NT2/D1 (cell line): ENCODE data around the gene KLHL29.

ENCODE experiments used
- SUZ12 ChIP-seq: IDR thresholded peaks from 2 replicates; pipeline ENCODE4 v1.6.1; 2011; ENCODE audit not compliant: insufficient read length, insufficient read depth; ENCODE audit errors: extremely low read depth
- YY1 ChIP-seq: IDR thresholded peaks from 2 replicates; pipeline ENCODE4 v1.6.1; 2011; ENCODE audit not compliant: insufficient read length, insufficient read depth

DNA sequence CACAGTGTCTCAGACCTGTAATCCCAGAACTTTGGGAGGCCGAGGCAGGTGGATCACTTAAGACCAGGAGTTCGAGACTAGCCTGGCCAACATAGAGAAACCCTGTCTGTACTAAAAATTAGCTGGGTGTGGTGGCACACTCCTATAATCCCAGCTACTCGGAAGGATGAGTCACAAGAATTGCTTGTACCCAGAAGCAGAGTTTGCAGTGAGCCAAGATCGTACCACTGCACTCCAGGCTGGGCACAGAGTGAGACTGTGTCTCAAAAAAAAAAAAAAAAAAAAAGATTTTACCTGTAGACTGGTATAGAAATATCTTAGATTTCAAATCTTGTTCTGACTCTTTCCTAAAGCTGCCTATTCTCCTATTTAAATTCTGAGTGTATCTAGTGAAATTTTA is 7.2 kb upstream of the KLHL29 start:
- TF ChIP-seq YY1, result no peak
- TF ChIP-seq SUZ12, result no peak
